ENCODE data around the gene YEATS2. TPM values are rescaled to one million over a fixed set of nuclear protein-coding genes. Genes with fewer than 3 reads are reported as not detected.
"Not testable (repeated sequence)": the region's sequence is repeated elsewhere in the genome, so short reads cannot be mapped to it uniquely, and the experiment has no call there.

YEATS2 gene
- total RNA-seq, 1 donor from 2014 or later: 61.9 TPM

GRCh38 chr3:183769453-183769852 lies 71.9 kb downstream of the YEATS2 start:
- no peak for TF ChIP-seq CTCF (conservative IDR thresholded peaks at IDR 0.05)
- Mint-ChIP-seq H3K4me1 (no peaks in the 10 kb centered on the region), H3K27ac (ENCODE audit: unreplicated experiment) (no peak overlapping the region), H3K4me3 (no peak overlapping the region), H3K9me3 (no peaks in the 10 kb centered on the region), H3K27me3 (ENCODE audit: low read depth) (no peaks in the 10 kb centered on the region), H3K36me3 (ENCODE audit: low read depth) (peaks cover 12% of the 10 kb centered on the region)
- no peak for DNase-seq (ENCODE audit: low read depth, low spot score)

GRCh38 chr3:183774631-183775030 lies 77.0 kb downstream of the YEATS2 start:
- Mint-ChIP-seq H3K36me3 (ENCODE audit: low read depth) (peaks cover 35% of the 10 kb centered on the region), H3K27me3 (ENCODE audit: low read depth) (no peaks in the 10 kb centered on the region), H3K9me3 (no peaks in the 10 kb centered on the region), H3K4me1 (no peaks in the 10 kb centered on the region), H3K4me3 (no peak overlapping the region), H3K27ac (ENCODE audit: unreplicated experiment) (no peak overlapping the region)
- TF ChIP-seq CTCF (conservative IDR thresholded peaks at IDR 0.05): no peak
- DNase-seq (ENCODE audit: low read depth, low spot score): no peak

GRCh38 chr3:183775781-183776180 lies 78.2 kb downstream of the YEATS2 start:
- Mint-ChIP-seq H3K4me1 (no peaks in the 10 kb centered on the region), H3K27me3 (ENCODE audit: low read depth) (no peaks in the 10 kb centered on the region), H3K9me3 (no peaks in the 10 kb centered on the region), H3K27ac (ENCODE audit: unreplicated experiment) (peak overlapping the region; percentile 14), H3K36me3 (ENCODE audit: low read depth) (peaks cover 38% of the 10 kb centered on the region), H3K4me3 (no peak overlapping the region)
- no peak for DNase-seq (ENCODE audit: low read depth, low spot score)
- no peak for TF ChIP-seq CTCF (conservative IDR thresholded peaks at IDR 0.05)

- H3K9me3 Mint-ChIP-seq; H3K27me3 Mint-ChIP-seq (ENCODE audit: low read depth); DNase-seq (ENCODE audit: low read depth, low spot score); H3K4me1 Mint-ChIP-seq; H3K4me3 Mint-ChIP-seq; H3K27ac Mint-ChIP-seq (ENCODE audit: unreplicated experiment): not testable (repeated sequence)
- H3K36me3 Mint-ChIP-seq (ENCODE audit: low read depth): peaks cover 40% of the 10 kb centered on the region
These were observed 78.9 kb downstream of the YEATS2 start for GRCh38 chr3:183776451-183776850.

GRCh38 chr3:183777016-183777618 lies 79.5 kb downstream of the YEATS2 start:
- DNase-seq (ENCODE audit: low read depth, low spot score): no peak
- H3K27me3 Mint-ChIP-seq (ENCODE audit: low read depth): no peaks in the 10 kb centered on the region
- no peak for TF ChIP-seq CTCF (conservative IDR thresholded peaks at IDR 0.05)

GRCh38 chr3:183779896-183780465 lies 82.4 kb downstream of the YEATS2 start:
- DNase-seq (ENCODE audit: low read depth, low spot score): no peak
- peaks cover 42% of the 10 kb centered on the region for H3K36me3 Mint-ChIP-seq (ENCODE audit: low read depth)

More at GRCh38 chr3:183777016-183777618, 79.5 kb downstream of the YEATS2 start:
- H3K4me3 Mint-ChIP-seq: no peak overlapping the region
- H3K36me3 Mint-ChIP-seq (ENCODE audit: low read depth): peaks cover 44% of the 10 kb centered on the region
- H3K27ac Mint-ChIP-seq (ENCODE audit: unreplicated experiment): no peak overlapping the region
- H3K4me1 Mint-ChIP-seq: no peaks in the 10 kb centered on the region
- no peaks in the 10 kb centered on the region for H3K9me3 Mint-ChIP-seq

More at GRCh38 chr3:183779896-183780465, 82.4 kb downstream of the YEATS2 start:
- Mint-ChIP-seq H3K9me3 (no peaks in the 10 kb centered on the region), H3K4me1 (no peaks in the 10 kb centered on the region), H3K27ac (ENCODE audit: unreplicated experiment) (no peak overlapping the region), H3K27me3 (ENCODE audit: low read depth) (no peaks in the 10 kb centered on the region), H3K4me3 (no peak overlapping the region)
- no peak for TF ChIP-seq CTCF (conservative IDR thresholded peaks at IDR 0.05)
